HepG2 (cell line): ENCODE measurements around the gene ZNF547. TPM values are rescaled to one million over a fixed set of nuclear protein-coding genes. Genes with fewer than 3 reads are reported as not detected.
A peak's percentile ranks its signal among the peaks of the same experiment; 100 is the strongest.

Experiments used
- AHR ChIP-seq: IDR thresholded peaks from 2 replicates; pipeline ENCODE4 v1.6.1; 2018; ENCODE audit warnings: missing genetic modification reagents, missing compliant biosample characterization
- BCL6 ChIP-seq: IDR thresholded peaks from 2 replicates; pipeline ENCODE4 v1.6.1; 2016; ENCODE audit warnings: missing genetic modification reagents, missing compliant biosample characterization
- BCLAF1 ChIP-seq: fragments of 450-650 bp; IDR thresholded peaks from 2 replicates; pipeline ENCODE4 v1.6.1; 2017; ENCODE audit warnings: mild to moderate bottlenecking
- CENPT ChIP-seq: sonication (generic); formaldehyde crosslinking; IDR thresholded peaks from 2 replicates; pipeline ENCODE4 v1.8.0; 2022; ENCODE audit warnings: low read depth, mild to moderate bottlenecking, moderate library complexity, missing genetic modification reagents
- DMAP1 ChIP-seq: IDR thresholded peaks from 2 replicates; pipeline ENCODE4 v1.6.1; 2016
- FOSL2 ChIP-seq: sonication (generic); formaldehyde crosslinking; IDR thresholded peaks from 2 replicates; pipeline ENCODE4 v1.4.0; 2020; ENCODE audit warnings: missing genetic modification reagents
- GZF1 ChIP-seq: sonication (generic); formaldehyde crosslinking; IDR thresholded peaks from 2 replicates; pipeline ENCODE4 v1.5.1; 2020; ENCODE audit warnings: mild to moderate bottlenecking, missing genetic modification reagents
- HOMEZ ChIP-seq: IDR thresholded peaks from 2 replicates; pipeline ENCODE4 v1.6.1; 2016; ENCODE audit warnings: low read depth
- NFYB ChIP-seq: sonication (generic); formaldehyde crosslinking; IDR thresholded peaks from 2 replicates; pipeline ENCODE4 v1.4.0; 2020; ENCODE audit warnings: missing genetic modification reagents
- SALL2 ChIP-seq: sonication (generic); formaldehyde crosslinking; IDR thresholded peaks from 2 replicates; pipeline ENCODE4 v1.8.1; 2023; ENCODE audit warnings: mild to moderate bottlenecking, missing genetic modification reagents, inconsistent platforms
- ZMYM3 ChIP-seq: sonication (generic); formaldehyde crosslinking; IDR thresholded peaks from 2 replicates; pipeline ENCODE4 v1.5.1; 2020; ENCODE audit warnings: mild to moderate bottlenecking, missing genetic modification reagents
- ZNF121 ChIP-seq: sonication (generic); formaldehyde crosslinking; IDR thresholded peaks from 2 replicates; pipeline ENCODE4 v1.5.0; 2020; ENCODE audit warnings: mild to moderate bottlenecking, missing genetic modification reagents
- ZNF280B ChIP-seq: sonication (generic); formaldehyde crosslinking; IDR thresholded peaks from 2 replicates; pipeline ENCODE4 v1.5.0; 2020; ENCODE audit warnings: missing genetic modification reagents, mild to moderate bottlenecking, borderline replicate concordance
- ZNF331 ChIP-seq: sonication (generic); formaldehyde crosslinking; IDR thresholded peaks from 2 replicates; pipeline ENCODE4 v1.4.0; 2020; ENCODE audit warnings: missing genetic modification reagents
- ZNF362 ChIP-seq: sonication (generic); formaldehyde crosslinking; IDR thresholded peaks from 2 replicates; pipeline ENCODE4 v1.4.0; 2020; ENCODE audit warnings: missing genetic modification reagents, mild to moderate bottlenecking, borderline replicate concordance
- ZNF503 ChIP-seq: sonication (generic); formaldehyde crosslinking; IDR thresholded peaks from 2 replicates; pipeline ENCODE4 v1.4.0; 2020; ENCODE audit warnings: missing genetic modification reagents
- ZNF550 ChIP-seq: sonication (generic); formaldehyde crosslinking; IDR thresholded peaks from 2 replicates; pipeline ENCODE4 v1.4.0; 2020; ENCODE audit warnings: mild to moderate bottlenecking, missing genetic modification reagents, borderline replicate concordance
- ZNF558 ChIP-seq: sonication (generic); formaldehyde crosslinking; IDR thresholded peaks from 2 replicates; pipeline ENCODE4 v1.9.0; 2022; ENCODE audit warnings: mild to moderate bottlenecking, missing genetic modification reagents, borderline replicate concordance
- ZNF775 ChIP-seq: sonication (generic); formaldehyde crosslinking; IDR thresholded peaks from 2 replicates; pipeline ENCODE4 v1.4.0; 2020; ENCODE audit warnings: missing genetic modification reagents, mild to moderate bottlenecking, moderate library complexity, borderline replicate concordance
- ZSCAN29 ChIP-seq: sonication (generic); formaldehyde crosslinking; conservative IDR thresholded peaks from 2 replicates; pipeline ENCODE4 v1.4.0; 2020; ENCODE audit warnings: mild to moderate bottlenecking, missing genetic modification reagents
- polyA plus RNA-seq, 8 experiments: library from polyadenylated mRNA; depleted of rRNA in 3 of 8; stranded (reverse) in 7 of 8; unstranded in 1 of 8; fragments of >200 nt; fragmentation: Illumina TruSeq in 4 of 8; extraction: Trizol in 4 of 8; gene quantifications; 2 replicates each; pipeline versions ENCODE4 v1.2.1 to v1.2.3, GENCODE V29; 2011 to 2016; ENCODE audit warnings: low read depth in 4 of 8, missing spikeins in 1 of 8, mixed read lengths in 1 of 8; ENCODE audit not compliant: insufficient read depth in 1 of 8
- total RNA-seq, 5 experiments: library from RNA; depleted of rRNA; stranded (reverse); fragments of >200 nt; fragmentation: Illumina TruSeq; extraction: Trizol; gene quantifications; 2 replicates each; pipeline ENCODE4 v1.2.3, GENCODE V29; 2016; ENCODE audit warnings: low read depth in 1 of 5

ZNF547 gene
- total and polyA plus RNA-seq, 2 of the 13 experiments (the other 11 are each of a cell fraction or from before 2014, with no cell fraction given): 2.0 to 2.6 TPM

- TF ChIP-seq ZNF280B (no peak), ZNF558 (CRISPR knock-in tag) (peak; percentile 65; the same call in 1 of the 2 replicates), ZNF550 (CRISPR knock-in tag) (no peak), DMAP1 (CRISPR knock-in tag) (peak; percentile 56; the same call in 1 of the 2 replicates), CENPT (CRISPR knock-in tag) (no peak), AHR (CRISPR knock-in tag) (no peak), NFYB (CRISPR knock-in tag) (peak; percentile 80), SALL2 (CRISPR knock-in tag) (no peak; the same call in 1 of the 2 replicates), HOMEZ (CRISPR knock-in tag) (0 out of 2 replicates have a peak, but pooled peaks have one; percentile 54), ZSCAN29 (CRISPR knock-in tag) (0 out of 2 replicates have a peak, but pooled peaks have one; percentile 61), FOSL2 (peak; percentile 69), BCLAF1 (no peak), ZNF775 (CRISPR knock-in tag) (no peak), ZMYM3 (CRISPR knock-in tag) (0 out of 2 replicates have a peak, but pooled peaks have one; percentile 5), ZNF362 (CRISPR knock-in tag) (peak; percentile 30; the same call in 1 of the 2 replicates), BCL6 (no peak), ZNF331 (CRISPR knock-in tag) (no peak), GZF1 (CRISPR knock-in tag) (no peak; the same call in 1 of the 2 replicates), ZNF121 (CRISPR knock-in tag) (0 out of 2 replicates have a peak, but pooled peaks have one; percentile 2), ZNF503 (CRISPR knock-in tag) (no peak)
Observed at GRCh38 chr19:57320180-57321084, 42.9 kb upstream of the ZNF547 start, which contains the start of gene ZNF543 (continued).
